ENCODE results near the gene ADIPOQ. TPM values are rescaled to one million over a fixed set of nuclear protein-coding genes. Genes with fewer than 3 reads are reported as not detected.

ADIPOQ gene
- polyA plus RNA-seq, 3 donors = not detected

DNA sequence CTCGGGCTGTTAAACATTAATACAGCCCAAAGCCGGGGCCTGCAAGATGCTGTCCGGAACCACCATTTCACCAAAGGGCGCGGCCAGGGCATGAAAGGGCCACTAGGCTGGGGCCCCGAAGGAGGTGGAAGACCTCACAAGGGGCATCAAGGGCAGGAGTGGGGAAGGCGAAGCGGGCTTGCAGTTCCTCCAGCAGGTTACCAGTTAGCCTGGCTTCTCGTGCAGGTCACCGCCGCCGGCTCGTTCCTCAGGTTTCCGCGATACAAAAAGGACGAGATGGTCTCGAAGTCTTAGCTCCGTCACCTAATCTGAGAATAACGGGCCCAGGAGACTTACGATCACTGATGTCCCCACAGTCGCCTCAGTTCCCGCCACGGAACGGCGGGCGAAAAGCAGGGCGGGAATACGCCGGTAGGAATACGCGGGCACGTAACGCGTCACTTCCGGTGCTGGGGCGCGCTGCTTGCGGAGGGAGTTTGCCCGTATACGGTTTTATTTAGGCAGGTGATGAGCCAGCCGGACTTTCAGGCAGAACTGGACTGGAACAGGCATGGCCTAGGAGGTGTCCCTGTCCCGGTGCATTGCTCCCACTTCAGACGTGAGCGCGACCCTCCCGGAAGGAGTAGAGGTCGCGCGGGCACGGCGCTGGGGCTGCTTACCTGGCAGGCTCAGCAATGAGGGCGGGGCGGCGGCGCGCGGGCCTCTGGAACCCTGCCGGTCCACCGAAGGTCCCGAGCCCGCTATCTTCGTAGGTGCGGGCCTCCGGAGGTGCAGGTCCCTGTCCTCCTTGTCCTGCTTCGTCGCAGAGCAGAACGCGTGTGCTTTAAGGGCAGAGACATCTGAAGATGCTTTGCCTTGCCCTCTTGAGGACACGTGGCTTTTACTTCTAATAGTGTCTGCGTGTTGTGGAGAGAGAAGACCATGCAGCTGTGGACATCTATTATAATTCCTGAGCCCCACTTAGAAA is 36.1 kb upstream of the ADIPOQ start, which contains the start of gene RFC4:
RFC4 (minus strand) TSS at position 394 of the 967 bp plus-strand sequence. CDS start 1,769 bp downstream, outside the sequence.
- Histone ChIP-seq H3K4me1 (ENCODE audit: control insufficient read depth in 1 of 2, insufficient read depth in 2 of 2, low read length in 2 of 2) (peaks cover 11 to 18% of the 10 kb centered on the region in 2 donors), H2AFZ (ENCODE audit: insufficient read depth, low read depth, low read length, poor library complexity, severe bottlenecking) (peak within 1 kb of the TSS; percentile 100), H3K27me3 (ENCODE audit: control insufficient read depth in 2 of 2, insufficient read depth in 2 of 2, low read length in 2 of 2) (no peaks in the 10 kb centered on the region), H3K27ac (ENCODE audit: low read depth in 1 of 2, low read length in 2 of 2) (peak within 1 kb of the TSS; percentile 66 to 87), H4K20me1 (ENCODE audit: insufficient read depth, low read length) (no peaks in the 10 kb centered on the region), H3K4me3 (replicated peaks in 1 of 3; ENCODE audit: low read depth in 2 of 3, low read length in 3 of 3) (peak within 1 kb of the TSS; percentile 67 to 90 (median 83)), H3K36me3 (replicated peaks in 1 of 2; ENCODE audit: control insufficient read depth in 1 of 2, insufficient read depth in 2 of 2, low read length in 2 of 2) (peaks cover 0 to 6% of the 10 kb centered on the region in 2 donors), H3K79me2 (ENCODE audit: insufficient read depth, low read length) (peaks cover 28% of the 10 kb centered on the region), H3K9me3 (replicated peaks in 1 of 2; ENCODE audit: control insufficient read depth in 1 of 2, insufficient read depth in 1 of 2, low read length in 2 of 2) (no peaks in the 10 kb centered on the region), H3K4me2 (replicated peaks; ENCODE audit: extremely low read depth, low read length, poor library complexity, severe bottlenecking) (peak within 1 kb of the TSS; percentile 84), H3K9ac (ENCODE audit: insufficient read depth, low read length, poor library complexity, severe bottlenecking) (peak within 1 kb of the TSS; percentile 74)
- Mint-ChIP-seq H3K4me1 (peaks cover 11% of the 10 kb centered on the region), H3K9me3 (no peaks in the 10 kb centered on the region), H3K4me3 (peak within 1 kb of the TSS; percentile 91 to 94), H3K36me3 (peaks cover 2 to 7% of the 10 kb centered on the region in 2 donors), H3K27ac (peak within 1 kb of the TSS; percentile 79 to 92 (median 88)), H3K27me3 (ENCODE audit: low read depth in 3 of 3) (peaks cover 0 to 4% (median 2%) of the 10 kb centered on the region in 3 donors)
- intact Hi-C loops (cut with micrococcal nuclease) = no loop called here
- TF ChIP-seq, protein P1, sequence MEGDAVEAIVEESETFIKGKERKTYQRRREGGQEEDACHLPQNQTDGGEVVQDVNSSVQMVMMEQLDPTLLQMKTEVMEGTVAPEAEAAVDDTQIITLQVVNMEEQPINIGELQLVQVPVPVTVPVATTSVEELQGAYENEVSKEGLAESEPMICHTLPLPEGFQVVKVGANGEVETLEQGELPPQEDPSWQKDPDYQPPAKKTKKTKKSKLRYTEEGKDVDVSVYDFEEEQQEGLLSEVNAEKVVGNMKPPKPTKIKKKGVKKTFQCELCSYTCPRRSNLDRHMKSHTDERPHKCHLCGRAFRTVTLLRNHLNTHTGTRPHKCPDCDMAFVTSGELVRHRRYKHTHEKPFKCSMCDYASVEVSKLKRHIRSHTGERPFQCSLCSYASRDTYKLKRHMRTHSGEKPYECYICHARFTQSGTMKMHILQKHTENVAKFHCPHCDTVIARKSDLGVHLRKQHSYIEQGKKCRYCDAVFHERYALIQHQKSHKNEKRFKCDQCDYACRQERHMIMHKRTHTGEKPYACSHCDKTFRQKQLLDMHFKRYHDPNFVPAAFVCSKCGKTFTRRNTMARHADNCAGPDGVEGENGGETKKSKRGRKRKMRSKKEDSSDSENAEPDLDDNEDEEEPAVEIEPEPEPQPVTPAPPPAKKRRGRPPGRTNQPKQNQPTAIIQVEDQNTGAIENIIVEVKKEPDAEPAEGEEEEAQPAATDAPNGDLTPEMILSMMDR (IDR thresholded peaks at IDR 0.05) = no peak
- peak; percentile 59 to 74 (median 63) for DNase-seq
- WGBS (ENCODE audit: insufficient coverage) = under 1% methylated on average over 68 of the region's 70 CpGs

DNA sequence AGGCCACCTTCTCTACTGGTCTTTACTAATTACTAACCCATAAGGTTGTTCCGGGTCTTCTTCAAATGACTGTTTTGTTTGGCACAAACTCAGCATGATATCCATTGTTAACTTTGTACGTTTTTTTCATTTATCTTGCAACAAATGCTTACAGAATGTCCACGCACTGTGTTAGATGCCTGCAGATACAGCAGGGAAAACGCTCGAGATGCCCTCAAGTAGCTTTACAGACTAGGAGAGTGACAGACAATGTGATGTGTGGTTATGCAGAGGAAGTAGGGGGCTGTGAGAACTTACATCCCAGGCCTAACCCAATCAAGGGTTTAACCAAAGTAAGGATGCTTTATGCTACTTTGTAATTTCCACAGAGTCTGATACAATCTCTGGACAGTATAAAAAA is 35.3 kb upstream of the ADIPOQ start:
- no peak overlapping the region for H3K9ac ChIP-seq (ENCODE audit: insufficient read depth, low read length, poor library complexity, severe bottlenecking)
- no peak for DNase-seq
- peaks cover 11 to 18% of the 10 kb centered on the region in 2 donors for H3K4me1 ChIP-seq (ENCODE audit: control insufficient read depth in 1 of 2, insufficient read depth in 2 of 2, low read length in 2 of 2)
- peaks cover 0 to 6% of the 10 kb centered on the region in 2 donors for H3K36me3 ChIP-seq (replicated peaks in 1 of 2; ENCODE audit: control insufficient read depth in 1 of 2, insufficient read depth in 2 of 2, low read length in 2 of 2)
- Mint-ChIP-seq H3K4me3 (peak overlapping the region in 1 of 2 donors; percentile 91), H3K4me1 (peaks cover 11% of the 10 kb centered on the region), H3K27ac (peak overlapping the region in 1 of 7 donors; percentile 19), H3K27me3 (ENCODE audit: low read depth in 3 of 3) (peaks cover 0 to 5% (median 2%) of the 10 kb centered on the region in 3 donors), H3K9me3 (no peaks in the 10 kb centered on the region), H3K36me3 (peaks cover 2 to 4% of the 10 kb centered on the region in 2 donors)
- H3K27me3 ChIP-seq (ENCODE audit: control insufficient read depth in 2 of 2, insufficient read depth in 2 of 2, low read length in 2 of 2) = no peaks in the 10 kb centered on the region
- peaks cover 28% of the 10 kb centered on the region for H3K79me2 ChIP-seq (ENCODE audit: insufficient read depth, low read length)
- WGBS (ENCODE audit: insufficient coverage) = 33% methylated on average over 5 of the region's 5 CpGs
- no peaks in the 10 kb centered on the region for H4K20me1 ChIP-seq (ENCODE audit: insufficient read depth, low read length)
- H3K27ac ChIP-seq (ENCODE audit: low read depth in 1 of 2, low read length in 2 of 2) = no peak overlapping the region
- intact Hi-C loops (cut with micrococcal nuclease) = no loop called here
- H3K4me2 ChIP-seq (replicated peaks; ENCODE audit: extremely low read depth, low read length, poor library complexity, severe bottlenecking) = peak overlapping the region; percentile 84
- H3K9me3 ChIP-seq (replicated peaks in 1 of 2; ENCODE audit: control insufficient read depth in 1 of 2, insufficient read depth in 1 of 2, low read length in 2 of 2) = no peaks in the 10 kb centered on the region
- TF ChIP-seq, protein P1 (IDR thresholded peaks at IDR 0.05) = no peak
- H2AFZ ChIP-seq (ENCODE audit: insufficient read depth, low read depth, low read length, poor library complexity, severe bottlenecking) = peak overlapping the region; percentile 100
- H3K4me3 ChIP-seq (replicated peaks in 1 of 3; ENCODE audit: low read depth in 2 of 3, low read length in 3 of 3) = peak overlapping the region in 1 of 3 experiments; percentile 90
